Measurements from ENCODE around the gene CLEC18B.
"Not testable (repeated sequence)": the region's sequence is repeated elsewhere in the genome, so short reads cannot be mapped to it uniquely, and the experiment has no call there.

Gene CLEC18B

GRCh38 chr16:74420612-74421481 lies at the start of gene CLEC18B:
TSS of gene CLEC18B (minus strand) at chr16:74421478. CDS start at chr16:74421270, 208 bp downstream.
- DNase-seq = not testable (repeated sequence)

DNA sequence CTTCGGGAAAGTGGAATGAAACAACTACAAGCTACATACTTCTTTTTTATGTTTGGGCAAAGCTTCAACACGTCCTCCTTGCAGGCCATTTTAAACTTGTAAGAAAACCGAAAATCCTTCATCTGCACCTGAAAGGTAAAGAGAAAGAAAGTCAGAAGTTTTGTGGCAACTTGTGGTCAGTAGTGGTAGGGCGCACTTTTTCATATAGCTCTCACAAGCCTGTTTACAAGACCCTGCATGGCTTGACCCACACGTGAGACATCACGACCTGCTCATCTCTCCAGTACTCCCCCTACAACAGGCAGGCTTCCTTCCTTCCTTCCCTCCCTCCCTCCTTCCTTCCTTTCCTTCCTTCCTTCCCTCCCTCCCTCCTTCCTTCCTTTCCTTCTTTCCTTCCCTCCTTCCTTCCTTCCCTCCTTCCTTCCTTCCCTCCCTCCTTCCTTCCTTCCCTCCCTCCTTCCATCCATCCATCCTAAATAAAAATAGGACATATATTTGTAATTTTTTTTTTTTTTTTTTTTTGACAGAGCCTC lies 48.7 kb upstream of the CLEC18B start:
- no peak for DNase-seq

DNA sequence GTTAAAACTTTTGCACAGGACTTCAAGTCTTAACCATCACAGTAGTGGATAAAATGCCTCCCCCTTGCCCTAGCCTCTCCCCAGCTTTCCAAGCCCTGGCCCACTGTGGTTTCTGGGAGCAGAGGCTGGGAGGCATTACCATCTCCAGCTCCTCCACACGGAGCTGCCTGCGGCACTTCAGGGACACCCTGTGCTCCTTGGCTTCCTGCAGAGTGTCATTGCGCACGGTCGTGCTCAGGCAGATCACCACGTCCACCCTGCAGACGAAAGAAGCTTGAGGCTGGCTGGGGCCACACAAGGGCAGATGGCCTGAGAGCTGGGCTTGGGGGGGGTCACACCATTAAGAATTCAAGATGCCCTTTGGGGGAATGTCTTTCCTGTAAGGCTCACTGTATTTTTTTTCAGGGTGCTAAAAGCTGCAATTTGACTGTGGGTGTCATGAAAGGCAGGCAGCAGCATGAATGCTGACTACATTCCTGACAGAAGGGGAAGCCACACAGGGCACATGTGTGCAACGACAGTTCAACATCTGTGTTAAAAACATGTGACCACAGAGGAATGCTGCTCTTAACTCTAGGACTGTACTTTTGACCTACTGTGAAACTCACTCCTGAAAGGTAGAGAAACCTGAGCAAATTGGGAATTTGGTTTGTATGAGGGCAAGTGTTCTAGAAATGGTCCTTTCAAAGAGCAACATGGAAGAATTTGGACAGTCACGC lies 47.7 kb upstream of the CLEC18B start:
- no peak for DNase-seq

- DNase-seq = no peak
Observed at GRCh38 chr16:74466872-74467271, 45.6 kb upstream of the CLEC18B start.

GRCh38 chr16:74465851-74466685 lies 44.8 kb upstream of the CLEC18B start:
- no peak for DNase-seq

DNA sequence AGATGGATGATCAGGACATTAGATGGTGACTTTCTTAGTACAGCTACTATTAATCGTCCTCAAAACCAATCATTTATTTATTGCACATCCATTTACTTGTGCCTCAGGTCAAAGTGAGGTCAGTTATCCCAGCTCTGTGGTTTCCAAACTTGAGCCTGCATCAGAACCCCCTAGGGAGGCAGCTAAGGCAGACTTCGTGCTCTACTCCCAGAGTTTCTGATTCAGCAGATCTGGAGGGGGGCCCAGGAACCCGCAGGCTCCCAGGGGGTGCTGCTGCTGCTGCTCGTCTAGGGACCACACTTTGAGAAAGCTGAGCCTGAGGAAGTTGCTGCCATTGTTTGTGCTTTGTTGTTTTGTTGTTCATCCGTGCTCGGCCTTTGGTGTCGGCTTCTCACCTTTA lies 44.0 kb upstream of the CLEC18B start:
- no peak for DNase-seq

GRCh38 chr16:74463888-74464287 lies 42.6 kb upstream of the CLEC18B start:
- DNase-seq = no peak

DNA sequence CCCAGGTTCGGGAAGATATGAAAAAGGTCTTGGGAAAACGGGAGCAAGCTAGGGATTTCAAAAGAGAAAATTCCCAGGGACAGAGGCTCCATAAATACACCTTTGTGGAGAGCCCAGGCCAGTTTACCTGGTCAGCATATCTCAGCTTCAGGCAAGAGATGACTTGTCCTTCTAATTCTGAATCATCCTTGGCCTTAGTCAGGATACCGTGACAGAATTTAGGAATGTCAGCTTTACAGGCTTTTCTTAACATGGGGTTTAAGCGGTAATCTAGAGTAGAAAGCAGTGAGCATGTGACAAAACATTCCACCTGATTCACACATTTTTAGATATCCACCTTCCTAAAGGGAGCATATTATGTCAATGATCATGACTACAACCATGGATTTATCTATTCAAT lies 41.1 kb upstream of the CLEC18B start:
- DNase-seq = no peak

DNA sequence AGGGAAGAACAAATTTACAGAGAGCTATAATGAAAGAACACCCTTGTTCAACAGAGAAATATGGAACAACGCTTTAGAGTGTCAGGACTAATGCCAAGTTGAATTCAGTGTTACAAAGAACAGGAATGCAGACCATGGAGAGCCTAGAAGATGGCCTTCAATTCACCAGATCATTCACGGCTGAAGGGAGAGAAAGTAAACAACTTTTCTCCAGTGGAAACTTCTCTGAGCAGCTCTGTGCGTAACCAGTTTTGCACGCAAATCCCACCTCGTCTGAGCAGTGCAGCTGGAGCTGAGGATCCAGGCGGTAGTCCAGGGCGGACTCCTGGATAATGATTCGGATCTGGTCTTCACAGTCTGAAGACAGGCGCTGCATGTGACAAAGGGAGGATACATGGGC lies 40.5 kb upstream of the CLEC18B start:
- DNase-seq = no peak

- no peak for DNase-seq
Observed at GRCh38 chr16:74460542-74460941, 39.3 kb upstream of the CLEC18B start.

GRCh38 chr16:74456290-74456625 lies 35.0 kb upstream of the CLEC18B start:
- no peak for DNase-seq

- DNase-seq = no peak
Observed at GRCh38 chr16:74455619-74456289, 34.5 kb upstream of the CLEC18B start.

DNA sequence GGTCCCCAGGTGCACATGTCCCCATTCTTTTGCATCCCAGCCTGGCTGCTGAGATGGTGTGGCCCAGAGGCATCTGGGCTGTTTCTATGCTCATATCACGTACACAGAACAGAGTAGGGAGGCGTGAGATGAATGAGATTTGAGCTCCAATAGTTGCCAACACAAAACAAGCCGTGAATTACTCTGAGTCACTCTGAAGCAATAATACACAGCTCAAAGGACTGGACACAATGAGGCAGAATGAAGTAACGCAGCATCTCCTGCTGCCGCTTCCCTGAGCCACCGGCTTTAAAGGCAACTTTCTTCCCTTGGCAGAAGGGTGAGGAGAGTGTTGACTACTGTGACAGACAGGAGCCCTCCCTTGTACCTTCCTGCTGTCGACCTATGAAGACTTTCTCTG lies 33.9 kb upstream of the CLEC18B start:
- no peak for DNase-seq

DNA sequence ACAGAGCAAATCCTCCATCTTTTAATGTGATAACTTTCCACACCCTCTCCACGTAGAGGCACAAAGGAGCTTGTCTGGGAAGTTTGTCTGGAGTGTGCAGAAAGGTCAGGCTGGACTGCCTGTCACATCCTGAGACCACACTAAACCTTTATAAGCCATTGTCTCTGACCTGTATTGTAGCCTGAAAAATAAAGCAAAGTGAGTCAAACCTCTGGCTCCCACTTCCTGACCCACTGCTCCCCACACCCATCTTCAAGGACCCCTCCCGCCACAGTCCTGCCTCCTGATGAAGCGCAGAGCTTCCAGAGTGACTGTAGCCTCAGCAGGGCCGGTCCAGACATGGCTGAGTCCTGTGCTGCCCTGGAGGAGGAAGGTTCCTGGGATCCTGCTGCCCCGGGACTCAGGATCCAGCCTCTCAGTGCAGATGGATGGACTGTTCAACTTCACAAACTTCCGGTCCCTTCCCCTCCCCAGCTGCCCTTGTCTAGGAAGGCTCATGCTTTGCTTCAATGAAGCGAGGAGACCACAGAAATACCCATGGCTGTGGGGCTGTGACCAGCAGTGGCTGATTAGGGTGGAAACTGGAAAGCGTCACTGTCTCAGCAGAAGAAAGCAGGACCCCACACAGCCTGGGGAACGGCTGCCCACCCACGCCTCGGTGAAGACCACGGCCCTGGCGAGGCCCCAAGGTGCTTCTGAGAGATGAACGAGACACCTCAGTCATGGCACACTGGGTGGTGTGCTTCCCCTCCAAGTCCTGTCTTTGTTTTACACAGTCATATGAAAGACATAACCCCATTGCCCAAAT lies 30.9 kb upstream of the CLEC18B start:
- DNase-seq = no peak

DNA sequence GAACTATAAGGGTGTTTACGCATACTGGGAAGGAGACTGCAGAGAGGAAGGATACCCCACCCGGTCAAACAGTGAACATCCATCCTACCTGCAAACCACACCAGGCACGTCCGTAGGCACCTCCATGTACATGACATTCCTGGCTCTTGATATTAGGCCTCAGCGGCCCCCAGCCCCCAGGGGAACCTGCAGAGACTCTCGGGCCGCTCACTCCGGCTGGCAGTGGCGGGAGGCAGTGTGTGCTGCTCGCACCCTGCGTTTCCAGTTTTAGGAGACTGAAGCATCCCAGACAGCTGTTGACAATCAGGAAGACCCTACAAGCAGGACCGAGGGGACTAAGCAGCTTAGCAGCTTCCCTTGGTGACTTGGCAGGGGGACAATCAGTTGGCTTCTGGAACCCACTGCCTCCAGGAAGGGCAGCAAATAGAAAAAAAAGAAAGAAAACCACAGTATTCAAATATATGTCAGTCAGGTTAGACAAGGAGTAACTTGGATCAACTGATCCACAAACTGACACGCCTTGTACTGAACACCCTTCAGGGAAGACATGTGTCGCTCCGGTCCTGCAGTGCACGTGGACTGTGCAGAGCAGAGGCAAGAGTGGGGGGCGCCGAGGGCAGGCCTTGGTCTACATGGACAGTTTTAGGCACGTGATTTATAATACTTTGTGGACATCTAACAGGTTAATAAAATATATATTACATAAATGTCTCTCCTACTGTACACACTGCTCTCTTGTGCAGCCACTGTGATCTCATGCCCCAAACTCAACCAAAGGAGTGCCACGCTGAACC lies 29.9 kb upstream of the CLEC18B start:
- DNase-seq = no peak

GRCh38 chr16:74450236-74450635 lies 29.0 kb upstream of the CLEC18B start:
- DNase-seq = no peak

GRCh38 chr16:74449470-74449869 lies 28.2 kb upstream of the CLEC18B start:
- no peak for DNase-seq

GRCh38 chr16:74448990-74449389 lies 27.7 kb upstream of the CLEC18B start:
- no peak for DNase-seq

DNA sequence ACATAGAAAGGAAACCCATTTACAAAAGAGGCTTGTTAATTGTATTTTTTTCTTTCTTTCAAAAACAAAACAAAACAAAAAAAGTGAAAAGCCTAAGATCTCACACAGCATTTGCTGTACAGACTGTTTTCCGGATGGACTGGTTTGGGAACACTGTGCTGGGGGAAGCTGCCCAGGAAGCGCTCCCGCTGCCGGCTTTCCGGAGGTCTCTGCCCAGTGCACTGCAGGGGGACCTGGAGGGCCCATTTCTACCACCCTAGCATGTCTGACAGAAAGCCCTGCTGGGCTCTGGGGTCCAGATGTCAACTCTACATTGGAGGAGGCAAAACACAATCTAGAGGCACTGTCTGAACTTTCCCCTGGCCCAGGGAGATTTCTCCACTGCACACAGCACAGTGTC lies 26.3 kb upstream of the CLEC18B start:
- no peak for DNase-seq

DNA sequence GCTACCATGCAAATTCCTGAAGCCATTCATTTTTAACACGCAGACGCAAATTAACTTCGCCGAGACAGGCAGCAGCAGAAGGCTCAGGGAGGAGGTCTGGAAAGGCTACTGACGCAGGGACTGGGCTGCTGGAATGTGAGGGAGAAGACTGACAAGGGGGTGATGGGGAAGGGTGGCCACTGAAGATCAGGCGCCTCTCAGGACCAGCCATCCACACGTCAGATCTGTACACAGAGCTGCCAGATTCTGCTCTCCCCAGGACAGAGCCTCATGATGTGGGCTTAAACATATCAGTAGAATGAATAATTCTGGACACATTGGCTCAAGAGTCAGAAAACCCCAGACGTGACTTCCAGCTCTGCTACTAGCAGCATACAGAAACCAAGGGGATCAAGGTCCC lies 25.6 kb upstream of the CLEC18B start:
- no peak for DNase-seq

Measured in activated CD4-positive, alpha-beta T cell treated with anti-CD3 and anti-CD28 coated beads for 4 hours (primary cell).